Thyroid gland (tissue), 4 donors: ENCODE data around the gene CYP1A1.

ENCODE experiments used
- POLR2A ChIP-seq, 2 donors: fragments of 450-650 bp; IDR thresholded peaks; one replicate each; pipeline ENCODE4 v1.6.1; 2017; ENCODE audit warnings: antibody characterized with exemption in 2 of 2, mild to moderate bottlenecking in 2 of 2, moderate library complexity in 1 of 2
- TF ChIP-seq, protein P1 (sequence below), 6 experiments: fragments of 200-600 bp in 3 of 6; fragments of 450-650 bp in 3 of 6; sonication (generic) in 3 of 6; IDR thresholded peaks; one replicate each; pipeline ENCODE4 v1.5.1; 2016 to 2019; ENCODE audit warnings: antibody characterized with exemption in 6 of 6, mild to moderate bottlenecking in 2 of 6, inconsistent platforms in 1 of 6, moderate library complexity in 1 of 6

DNA sequence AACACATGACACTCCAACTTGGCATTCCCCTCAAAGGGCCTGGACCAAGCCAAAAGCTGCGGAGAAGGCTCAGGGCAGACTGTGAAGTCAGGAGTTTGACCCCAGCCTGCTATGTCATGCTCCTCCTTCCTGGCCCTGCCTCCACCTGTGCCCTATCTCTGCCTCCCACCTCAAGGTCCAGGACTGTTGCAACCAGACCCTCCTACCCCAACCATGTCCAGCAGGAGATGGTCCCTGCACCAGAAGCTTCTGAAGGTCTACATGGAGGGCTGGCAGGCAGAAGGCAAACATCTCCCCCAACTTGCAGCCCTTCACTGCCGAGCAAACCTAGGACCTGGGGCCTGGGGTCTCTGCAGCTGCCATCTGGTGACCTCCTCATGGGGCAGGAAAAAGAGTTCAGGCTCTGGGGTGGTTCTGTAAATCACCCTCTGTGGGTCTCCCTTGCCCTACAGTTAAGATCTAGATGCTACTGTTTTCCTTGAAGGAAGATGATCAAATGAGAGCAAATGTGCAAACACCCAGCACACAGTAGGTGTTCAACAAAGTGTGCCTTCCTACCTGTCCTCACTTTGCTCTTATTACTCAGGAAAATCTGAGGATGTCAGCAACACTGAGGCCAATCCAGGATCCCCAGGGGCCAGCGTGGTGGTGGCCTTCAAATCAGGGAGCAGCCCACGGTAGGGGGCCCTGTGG is 45.0 kb upstream of the CYP1A1 start:
- TF ChIP-seq, protein P1, sequence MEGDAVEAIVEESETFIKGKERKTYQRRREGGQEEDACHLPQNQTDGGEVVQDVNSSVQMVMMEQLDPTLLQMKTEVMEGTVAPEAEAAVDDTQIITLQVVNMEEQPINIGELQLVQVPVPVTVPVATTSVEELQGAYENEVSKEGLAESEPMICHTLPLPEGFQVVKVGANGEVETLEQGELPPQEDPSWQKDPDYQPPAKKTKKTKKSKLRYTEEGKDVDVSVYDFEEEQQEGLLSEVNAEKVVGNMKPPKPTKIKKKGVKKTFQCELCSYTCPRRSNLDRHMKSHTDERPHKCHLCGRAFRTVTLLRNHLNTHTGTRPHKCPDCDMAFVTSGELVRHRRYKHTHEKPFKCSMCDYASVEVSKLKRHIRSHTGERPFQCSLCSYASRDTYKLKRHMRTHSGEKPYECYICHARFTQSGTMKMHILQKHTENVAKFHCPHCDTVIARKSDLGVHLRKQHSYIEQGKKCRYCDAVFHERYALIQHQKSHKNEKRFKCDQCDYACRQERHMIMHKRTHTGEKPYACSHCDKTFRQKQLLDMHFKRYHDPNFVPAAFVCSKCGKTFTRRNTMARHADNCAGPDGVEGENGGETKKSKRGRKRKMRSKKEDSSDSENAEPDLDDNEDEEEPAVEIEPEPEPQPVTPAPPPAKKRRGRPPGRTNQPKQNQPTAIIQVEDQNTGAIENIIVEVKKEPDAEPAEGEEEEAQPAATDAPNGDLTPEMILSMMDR (IDR thresholded peaks at IDR 0.05), result no peak
- TF ChIP-seq POLR2A (IDR thresholded peaks at IDR 0.05), result no peak
